CD4-positive, alpha-beta T cell treated with Interleukin-17A for 4 hours (primary cell): ENCODE data around the gene CDK2AP2.
"Not testable (repeated sequence)": the region's sequence is repeated elsewhere in the genome, so short reads cannot be mapped to it uniquely, and the experiment has no call there.

ENCODE experiments used
- DNase-seq: peaks from one replicate; pipeline ENCODE4 v3.0.0-alpha.2; 2020; ENCODE audit warnings: mixed read lengths

The CDK2AP2 gene

GRCh38 chr11:67489885-67490726 lies 17.9 kb downstream of the CDK2AP2 start:
- DNase-seq: no peak

GRCh38 chr11:67489203-67489884 lies 18.6 kb downstream of the CDK2AP2 start:
- DNase-seq: no peak

DNA sequence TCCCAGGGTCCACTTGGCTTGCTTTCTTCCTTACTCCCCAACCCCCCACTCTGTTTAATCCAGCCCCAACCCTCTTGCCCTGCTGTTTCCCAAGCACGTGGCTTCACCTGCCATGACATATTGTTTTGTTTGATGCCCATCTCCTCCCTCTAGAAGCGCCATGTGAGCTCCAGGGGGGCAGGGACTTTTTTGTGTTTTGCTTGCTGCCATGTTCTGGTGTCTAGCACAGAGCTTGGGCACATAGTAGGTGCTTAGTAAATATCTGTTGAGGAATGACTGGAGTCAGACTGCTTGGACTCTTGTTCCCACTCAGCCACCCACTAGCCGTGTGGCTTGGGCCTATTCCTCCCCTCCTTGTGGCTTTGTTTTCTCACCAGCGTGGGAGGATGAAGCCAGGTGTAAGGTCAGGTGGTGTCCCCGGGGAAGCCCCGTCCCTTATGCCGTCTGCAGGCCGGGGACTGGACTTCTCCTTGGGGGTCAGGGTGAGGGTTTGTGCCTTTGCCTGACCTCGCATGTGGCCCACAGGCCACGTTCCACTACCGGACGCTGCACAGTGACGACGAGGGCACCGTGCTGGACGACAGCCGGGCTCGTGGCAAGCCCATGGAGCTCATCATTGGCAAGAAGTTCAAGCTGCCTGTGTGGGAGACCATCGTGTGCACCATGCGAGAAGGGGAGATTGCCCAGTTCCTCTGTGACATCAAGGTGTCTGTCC lies 21.3 kb downstream of the CDK2AP2 start:
- no peak for DNase-seq

- DNase-seq: peak; percentile 58
These were observed 22.0 kb downstream of the CDK2AP2 start for GRCh38 chr11:67485873-67486361.

DNA sequence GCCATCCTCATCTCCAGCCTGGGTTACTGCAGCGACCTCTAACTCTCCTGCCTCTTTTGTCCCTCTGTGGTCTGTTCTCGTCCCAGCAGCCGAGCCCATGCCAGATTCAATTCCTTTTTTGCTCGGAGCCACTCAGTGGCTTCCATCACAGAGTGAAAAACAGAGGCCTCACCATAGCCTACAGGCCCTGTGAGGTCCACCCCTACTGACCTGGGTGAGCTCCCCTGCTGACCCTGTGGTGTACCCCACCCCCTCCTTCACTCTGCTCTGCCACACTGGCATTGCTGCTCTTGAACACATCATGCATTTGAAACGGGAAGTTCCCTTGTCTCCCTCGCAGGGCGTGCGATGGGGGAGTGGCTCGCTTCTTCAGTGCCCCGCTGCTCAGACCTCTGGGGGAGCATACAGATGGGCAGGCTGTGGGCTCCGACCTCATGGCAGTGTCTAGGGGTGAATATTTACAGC lies 23.1 kb downstream of the CDK2AP2 start:
- peak; percentile 65 for DNase-seq

DNA sequence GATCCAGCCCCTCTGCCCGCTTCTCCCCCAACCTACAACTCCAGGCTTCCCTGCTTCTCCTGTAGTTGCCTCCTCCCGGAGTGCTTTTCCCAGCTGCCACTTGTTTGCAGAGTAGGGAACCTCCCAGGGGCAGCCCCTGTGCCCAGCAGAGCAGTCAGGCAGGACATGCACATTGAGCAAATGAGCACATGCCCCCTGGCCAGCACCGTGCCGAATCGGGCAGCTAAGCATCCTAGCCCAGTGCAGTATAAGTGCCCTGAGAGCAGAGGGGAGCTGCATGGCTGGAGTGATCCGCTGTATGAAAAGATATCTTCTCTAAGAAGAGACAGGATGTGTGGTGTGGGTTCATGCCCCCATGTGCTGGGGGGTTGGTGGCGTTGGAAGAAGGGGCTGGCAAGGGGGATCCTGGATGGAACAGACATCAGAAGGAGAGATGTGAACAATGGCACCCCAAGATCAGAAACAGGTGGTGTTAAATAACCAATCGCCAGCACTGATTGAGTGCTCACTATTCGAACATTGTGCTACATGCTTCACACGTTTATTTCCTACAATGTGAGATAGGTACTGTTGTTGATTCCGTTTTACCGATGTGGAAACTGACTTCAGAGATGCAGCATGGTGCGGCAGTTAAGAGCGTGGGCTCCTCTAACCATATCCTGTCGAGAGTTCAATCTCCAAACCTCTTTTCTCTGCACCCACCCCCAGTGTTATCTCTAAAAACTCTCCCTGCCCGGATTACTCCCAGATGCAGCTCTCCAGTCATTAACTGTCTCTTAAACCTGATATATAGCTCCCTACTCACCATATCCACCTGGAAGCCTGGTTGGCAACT lies 23.9 kb downstream of the CDK2AP2 start:
- DNase-seq: peak; percentile 58

GRCh38 chr11:67482827-67483798 lies 24.8 kb downstream of the CDK2AP2 start, which contains the start of gene AIP:
AIP (plus strand) TSS chr11:67483026; CDS start chr11:67483159, 133 bp downstream.
- DNase-seq: peak; percentile 96

DNA sequence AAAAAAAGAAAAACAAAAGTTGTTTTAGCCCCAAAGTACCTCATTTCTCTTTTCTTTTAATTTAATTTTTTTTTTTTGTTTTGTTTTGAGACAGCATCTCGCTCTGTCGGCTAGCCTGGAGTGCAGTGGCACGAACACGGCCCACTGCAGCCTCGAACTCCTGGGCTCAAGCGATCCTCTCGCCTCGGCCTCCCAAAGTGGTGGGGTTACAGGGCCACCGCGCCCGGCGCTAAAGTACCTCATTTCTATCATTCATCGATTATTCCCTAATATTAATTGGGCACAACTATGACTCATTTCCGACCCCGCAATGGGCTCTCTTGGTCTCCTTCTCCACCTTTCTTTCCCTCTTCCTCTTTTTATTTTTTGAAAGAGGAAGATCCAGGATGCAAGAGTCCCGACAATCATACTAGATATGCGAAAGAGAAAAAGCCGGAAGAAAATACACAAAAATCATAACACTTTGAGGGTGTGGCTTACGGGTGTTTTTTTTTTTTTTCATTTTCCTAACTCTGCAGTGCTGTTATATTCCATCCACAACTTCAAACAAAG lies 25.6 kb downstream of the CDK2AP2 start:
- DNase-seq: no peak

DNA sequence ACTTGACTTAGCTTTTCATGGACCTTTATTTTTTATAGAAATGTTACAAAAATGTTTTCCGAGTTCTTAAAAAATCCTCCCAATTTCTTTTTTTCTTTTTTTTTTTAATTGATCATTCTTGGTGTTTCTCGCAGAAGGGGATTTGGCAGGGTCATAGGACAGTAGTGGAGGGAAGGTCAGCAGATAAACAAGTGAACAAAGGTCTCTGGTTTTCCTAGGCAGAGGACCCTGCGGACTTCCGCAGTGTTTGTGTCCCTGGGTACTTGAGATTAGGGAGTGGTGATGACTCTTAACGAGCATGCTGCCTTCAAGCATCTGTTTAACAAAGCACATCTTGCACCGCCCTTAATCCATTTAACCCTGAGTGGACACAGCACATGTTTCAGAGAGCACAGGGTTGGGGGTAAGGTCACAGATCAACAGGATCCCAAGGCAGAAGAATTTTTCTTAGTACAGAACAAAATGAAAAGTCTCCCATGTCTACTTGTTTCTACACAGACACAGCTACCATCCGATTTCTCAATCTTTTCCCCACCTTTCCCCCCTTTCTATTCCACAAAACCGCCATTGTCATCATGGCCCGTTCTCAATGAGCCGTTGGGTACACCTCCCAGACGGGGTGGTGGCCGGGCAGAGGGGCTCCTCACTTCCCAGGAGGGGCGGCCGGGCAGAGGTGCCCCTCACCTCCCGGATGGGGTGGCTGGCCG lies 30.5 kb downstream of the CDK2AP2 start:
- DNase-seq: not testable (repeated sequence)

DNA sequence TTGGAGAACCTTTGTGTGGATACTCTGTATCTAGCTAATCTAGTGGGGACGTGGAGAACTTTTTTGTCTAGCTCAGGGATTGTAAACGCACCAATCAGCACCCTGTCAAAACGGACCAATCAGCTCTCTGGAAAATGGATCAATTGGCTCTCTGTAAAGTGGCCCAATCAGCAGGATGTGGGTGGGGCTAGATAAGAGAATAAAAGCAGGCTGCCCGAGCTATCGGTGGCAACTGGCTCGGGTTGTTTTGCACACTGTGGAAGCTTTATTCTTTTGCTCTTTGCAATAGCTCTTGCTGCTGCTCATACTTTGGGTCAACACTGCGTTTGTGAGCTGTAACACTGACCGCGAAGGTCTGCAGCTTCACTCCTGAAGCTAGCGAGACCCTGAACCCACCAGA lies 31.3 kb downstream of the CDK2AP2 start:
- DNase-seq: not testable (repeated sequence)

GRCh38 chr11:67472882-67473281 lies 35.1 kb downstream of the CDK2AP2 start:
- DNase-seq: no peak

GRCh38 chr11:67470337-67471002 lies 37.5 kb downstream of the CDK2AP2 start:
- no peak for DNase-seq

DNA sequence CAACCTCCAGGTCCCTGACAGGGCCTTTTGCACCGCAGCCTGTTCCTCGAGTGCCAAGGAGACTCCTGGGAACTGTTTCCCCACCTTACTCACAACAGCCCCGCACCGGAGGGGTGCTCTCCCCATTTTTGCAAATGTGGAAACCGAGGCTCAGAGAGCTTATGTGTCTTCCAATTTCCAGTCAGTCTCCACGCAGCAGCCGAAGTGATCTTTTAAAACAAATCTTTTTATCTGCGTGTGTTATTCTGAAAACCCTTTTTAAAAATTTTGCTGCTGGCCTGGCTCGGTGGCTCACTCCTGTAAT lies 38.5 kb downstream of the CDK2AP2 start:
- no peak for DNase-seq

DNA sequence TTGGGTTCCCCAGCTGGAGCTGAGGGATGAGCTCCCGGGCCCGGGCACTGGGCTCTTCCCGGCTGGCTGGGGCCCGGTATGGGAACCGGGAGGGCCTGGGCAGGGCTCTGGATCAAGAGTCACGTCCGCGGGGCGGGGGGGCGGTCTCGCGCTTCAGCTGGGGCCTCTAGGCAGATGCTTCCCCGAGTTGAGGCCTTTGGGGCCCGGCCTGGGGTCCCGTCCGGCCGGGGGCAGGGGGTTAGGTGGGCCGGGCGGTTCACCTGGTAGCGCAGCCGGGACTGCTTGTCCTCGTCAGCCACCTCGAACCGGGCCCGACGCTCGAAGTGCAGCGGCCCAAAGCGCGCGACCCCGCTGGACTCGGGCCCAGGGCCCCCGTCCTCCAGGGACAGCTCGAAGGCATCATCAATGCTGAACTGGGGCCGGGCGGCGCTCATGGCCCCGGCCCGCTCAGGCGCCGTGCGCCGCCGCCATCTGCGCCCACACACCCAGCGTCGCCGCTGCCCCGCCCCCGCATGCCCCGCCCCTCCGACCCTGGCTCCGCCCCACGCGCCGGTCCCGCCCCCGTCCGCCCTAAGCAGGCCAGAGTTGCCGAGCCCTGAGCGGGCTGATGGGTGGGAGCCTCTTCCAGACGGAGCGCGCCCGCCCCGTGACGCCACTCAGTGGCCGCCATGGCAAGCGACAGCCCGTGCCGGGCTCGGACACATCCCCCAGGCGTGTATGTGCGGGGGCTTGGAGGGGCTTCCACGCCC lies 39.0 kb downstream of the CDK2AP2 start, which contains the start of gene TMEM134:
TSS of gene TMEM134 (minus strand) at position 493 of the 749 bp plus-strand sequence. CDS start at position 434, 59 bp downstream.
- DNase-seq: peak; percentile 92

- DNase-seq: peak; percentile 44
These were observed 39.6 kb downstream of the CDK2AP2 start for GRCh38 chr11:67468456-67468758.

- peak; percentile 42 for DNase-seq
These were observed 39.9 kb downstream of the CDK2AP2 start for GRCh38 chr11:67468056-67468455.

GRCh38 chr11:67466962-67467771 lies 40.8 kb downstream of the CDK2AP2 start:
- no peak for DNase-seq

GRCh38 chr11:67466367-67466766 lies 41.6 kb downstream of the CDK2AP2 start:
- DNase-seq: no peak
